Heart left ventricle (tissue), 13 donors: ENCODE measurements around the gene MLST8.

Experiments used
- POLR2A ChIP-seq, 2 donors: fragments of 450-650 bp; IDR thresholded peaks; one replicate each; pipeline ENCODE4 v1.6.1; 2017; ENCODE audit warnings: antibody characterized with exemption in 2 of 2, mild to moderate bottlenecking in 2 of 2, moderate library complexity in 2 of 2
- TF ChIP-seq, protein P1 (sequence below), 12 donors: fragments of 200-600 bp; sonication (generic) in 4 of 12; IDR thresholded peaks; one replicate each; pipeline versions ENCODE4 v1.5.0 to v1.8.0; 2018 to 2022; ENCODE audit warnings: antibody characterized with exemption in 12 of 12, mild to moderate bottlenecking in 5 of 12
- donor health status: ischemic (EF 13 %, LVEDD 7.1; RV severe dilation, severe dysfunction).
- donor health status: DM: no; HTN: yes; CAD: no.
- donor health status: DM: no; HTN: no; CAD: no.
- donor health status: ischemic (EF 25% LVEDD 6.9; RV normal size, moderate dysfunction).
- donor health status: ischemic (EF 25% LVEDD 5.7; RV mildly dilated, moderate dysfunction).
- donor health status: ischemic (EF 35%, LVEDD 5.7; RV mildly dilated, moderate dysfunction).
- donor health status: nonischemic (EF 11% LVEDD 7.7; RV severe dilation, severe dysfunction).
- donor health status: DM: yes; HTN: yes; CAD: no.
- donor health status: PGD.
- donor health status: ischemic (EF 29% LVEDD 5.4; RV normal size, mild dysfunction).
- donor health status: nonischemic (EF 23%, LVEDD 6.1; RV moderate dilation, normal function).

DNA sequence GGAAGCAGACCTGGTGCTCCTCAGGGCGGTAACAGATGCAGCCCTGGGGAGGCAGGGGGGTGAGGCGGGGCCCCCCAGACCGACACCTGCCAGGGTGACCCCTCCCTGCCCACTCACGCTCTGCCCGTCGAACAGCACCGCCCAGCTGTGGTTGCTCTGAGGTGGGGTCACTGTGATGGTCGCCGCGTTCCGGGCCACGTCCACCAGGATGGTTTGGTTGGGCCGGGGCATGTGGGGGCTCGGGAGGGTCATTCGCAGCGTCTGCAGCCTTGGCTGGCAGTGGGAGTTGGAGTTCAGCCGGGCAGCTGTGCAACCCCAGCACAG, 4.7 kb downstream of the MLST8 start:
- no peak for TF ChIP-seq POLR2A (IDR thresholded peaks at IDR 0.05)
- TF ChIP-seq, protein P1, sequence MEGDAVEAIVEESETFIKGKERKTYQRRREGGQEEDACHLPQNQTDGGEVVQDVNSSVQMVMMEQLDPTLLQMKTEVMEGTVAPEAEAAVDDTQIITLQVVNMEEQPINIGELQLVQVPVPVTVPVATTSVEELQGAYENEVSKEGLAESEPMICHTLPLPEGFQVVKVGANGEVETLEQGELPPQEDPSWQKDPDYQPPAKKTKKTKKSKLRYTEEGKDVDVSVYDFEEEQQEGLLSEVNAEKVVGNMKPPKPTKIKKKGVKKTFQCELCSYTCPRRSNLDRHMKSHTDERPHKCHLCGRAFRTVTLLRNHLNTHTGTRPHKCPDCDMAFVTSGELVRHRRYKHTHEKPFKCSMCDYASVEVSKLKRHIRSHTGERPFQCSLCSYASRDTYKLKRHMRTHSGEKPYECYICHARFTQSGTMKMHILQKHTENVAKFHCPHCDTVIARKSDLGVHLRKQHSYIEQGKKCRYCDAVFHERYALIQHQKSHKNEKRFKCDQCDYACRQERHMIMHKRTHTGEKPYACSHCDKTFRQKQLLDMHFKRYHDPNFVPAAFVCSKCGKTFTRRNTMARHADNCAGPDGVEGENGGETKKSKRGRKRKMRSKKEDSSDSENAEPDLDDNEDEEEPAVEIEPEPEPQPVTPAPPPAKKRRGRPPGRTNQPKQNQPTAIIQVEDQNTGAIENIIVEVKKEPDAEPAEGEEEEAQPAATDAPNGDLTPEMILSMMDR (IDR thresholded peaks at IDR 0.05) = no peak
